HL-60 (cell line): ENCODE results near the gene ETFBKMT.
A peak's percentile ranks its signal among the peaks of the same experiment; 100 is the strongest.
"Not testable (repeated sequence)": the region's sequence is repeated elsewhere in the genome, so short reads cannot be mapped to it uniquely, and the experiment has no call there.

ENCODE experiments used
- DNase-seq, 2 experiments: peaks; one replicate each; pipeline ENCODE4 v3.0.0-alpha.2; 2010 to 2020; ENCODE audit warnings: low read depth in 1 of 2, low spot score in 1 of 2
- H3K27ac ChIP-seq: fragments of 250-450 bp; sonication (Bioruptor Pico); replicated peaks from 2 replicates; pipeline ENCODE4 v1.5.1; 2020; ENCODE audit warnings: mild to moderate bottlenecking, moderate library complexity
- H3K27me3 ChIP-seq: fragments of 250-450 bp; sonication (Bioruptor Pico); 2 replicates; pipeline ENCODE4 v1.5.1; 2021; ENCODE audit warnings: mild to moderate bottlenecking, moderate library complexity; ENCODE audit not compliant: insufficient read depth, poor library complexity, severe bottlenecking
- H3K4me3 ChIP-seq: replicated peaks from 2 replicates; pipeline ENCODE4 v1.5.1; 2011; ENCODE audit warnings: mild to moderate bottlenecking, control low read depth, low read length; ENCODE audit not compliant: insufficient read depth
- CTCF ChIP-seq: IDR thresholded peaks from one replicate; pipeline ENCODE4 v1.5.1; 2011; ENCODE audit warnings: low read length, control low read depth, inconsistent platforms; ENCODE audit not compliant: insufficient read depth
- GABPA ChIP-seq: IDR thresholded peaks from 2 replicates; pipeline ENCODE4 v1.6.1; 2012; ENCODE audit warnings: low read depth
- POLR2AphosphoS5 ChIP-seq: IDR thresholded peaks from 2 replicates; pipeline ENCODE4 v1.6.1; 2012; ENCODE audit warnings: low read depth
- REST ChIP-seq: IDR thresholded peaks from 2 replicates; pipeline ENCODE4 v1.6.1; 2012; ENCODE audit warnings: low read depth; ENCODE audit not compliant: insufficient replicate concordance
- SPI1 ChIP-seq: IDR thresholded peaks from 2 replicates; pipeline ENCODE4 v1.6.1; 2012; ENCODE audit warnings: low read depth, mild to moderate bottlenecking, borderline replicate concordance

The ETFBKMT gene

GRCh38 chr12:31682136-31682962 lies 22.9 kb downstream of the ETFBKMT start:
- no peak overlapping the region for H3K27ac ChIP-seq
- no peaks in the 10 kb centered on the region for H3K27me3 ChIP-seq
- TF ChIP-seq CTCF (peak; percentile 53), GABPA (no peak)
- H3K4me3 ChIP-seq: no peak overlapping the region
- DNase-seq: peak; percentile 70 to 76

GRCh38 chr12:31685801-31686200 lies 26.3 kb downstream of the ETFBKMT start:
- TF ChIP-seq SPI1 (no peak), GABPA (no peak), REST (no peak), CTCF (no peak), POLR2AphosphoS5 (no peak)
- H3K27ac ChIP-seq: peak overlapping the region; percentile 64
- H3K4me3 ChIP-seq: no peak overlapping the region
- no peaks in the 10 kb centered on the region for H3K27me3 ChIP-seq
- DNase-seq: no peak

- Histone ChIP-seq H3K27ac (peak overlapping the region; percentile 64), H3K4me3 (no peak overlapping the region), H3K27me3 (no peaks in the 10 kb centered on the region)
- no peak for TF ChIP-seq CTCF
- TF ChIP-seq REST: no peak
- TF ChIP-seq SPI1: peak; percentile 97
- no peak for TF ChIP-seq GABPA
- TF ChIP-seq POLR2AphosphoS5: peak; percentile 75
- DNase-seq: peak; percentile 5 to 84
Measured at GRCh38 chr12:31687101-31687527, 27.6 kb downstream of the ETFBKMT start.

GRCh38 chr12:31689921-31690320 lies 30.4 kb downstream of the ETFBKMT start:
- H3K4me3 ChIP-seq, H3K27ac ChIP-seq, H3K27me3 ChIP-seq, DNase-seq: not testable (repeated sequence)
